ENCODE data around the gene CHID1.

DNA sequence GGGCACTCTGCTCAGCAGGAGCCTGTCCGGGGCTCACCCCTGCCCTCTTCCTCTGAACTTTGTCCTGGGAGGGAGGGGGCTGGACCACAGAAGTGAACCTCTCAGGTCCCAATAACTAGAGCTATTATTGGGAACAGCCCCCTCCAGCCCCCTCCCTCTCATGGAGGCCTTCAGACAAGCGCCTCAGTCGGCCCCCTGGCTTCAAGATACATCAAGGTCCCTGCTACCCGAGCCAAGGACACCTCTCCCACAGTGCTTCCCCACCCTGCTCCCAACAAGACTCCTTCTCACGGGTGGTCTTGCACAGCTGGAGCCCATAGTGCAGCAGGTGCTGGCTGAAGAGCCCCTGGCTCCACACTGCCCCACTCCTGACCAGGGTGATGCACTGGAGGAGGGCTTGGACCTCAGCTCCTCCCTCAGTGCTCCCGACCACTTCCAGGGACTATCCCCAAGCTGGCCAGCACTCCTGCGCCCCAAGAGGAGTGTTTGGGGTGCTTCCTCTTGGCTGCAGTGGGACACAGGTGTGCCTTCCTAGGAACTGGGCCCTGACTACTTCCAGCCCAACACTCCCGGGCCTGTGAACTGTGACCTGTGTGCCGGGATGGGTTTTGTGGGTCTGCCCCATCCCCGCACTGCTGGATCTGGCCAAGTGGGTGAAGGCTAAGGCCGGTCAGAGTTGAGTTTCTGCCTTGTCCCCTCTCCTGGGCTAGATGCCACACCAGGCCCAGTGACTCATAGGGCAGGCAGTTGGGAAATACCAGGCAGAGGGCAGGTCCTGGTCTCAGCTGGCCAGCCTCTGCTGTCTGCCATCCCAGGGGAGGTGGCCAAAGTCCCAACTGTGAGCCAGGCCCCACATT is 89.7 kb downstream of the CHID1 start:
- TF ChIP-seq, protein P1, sequence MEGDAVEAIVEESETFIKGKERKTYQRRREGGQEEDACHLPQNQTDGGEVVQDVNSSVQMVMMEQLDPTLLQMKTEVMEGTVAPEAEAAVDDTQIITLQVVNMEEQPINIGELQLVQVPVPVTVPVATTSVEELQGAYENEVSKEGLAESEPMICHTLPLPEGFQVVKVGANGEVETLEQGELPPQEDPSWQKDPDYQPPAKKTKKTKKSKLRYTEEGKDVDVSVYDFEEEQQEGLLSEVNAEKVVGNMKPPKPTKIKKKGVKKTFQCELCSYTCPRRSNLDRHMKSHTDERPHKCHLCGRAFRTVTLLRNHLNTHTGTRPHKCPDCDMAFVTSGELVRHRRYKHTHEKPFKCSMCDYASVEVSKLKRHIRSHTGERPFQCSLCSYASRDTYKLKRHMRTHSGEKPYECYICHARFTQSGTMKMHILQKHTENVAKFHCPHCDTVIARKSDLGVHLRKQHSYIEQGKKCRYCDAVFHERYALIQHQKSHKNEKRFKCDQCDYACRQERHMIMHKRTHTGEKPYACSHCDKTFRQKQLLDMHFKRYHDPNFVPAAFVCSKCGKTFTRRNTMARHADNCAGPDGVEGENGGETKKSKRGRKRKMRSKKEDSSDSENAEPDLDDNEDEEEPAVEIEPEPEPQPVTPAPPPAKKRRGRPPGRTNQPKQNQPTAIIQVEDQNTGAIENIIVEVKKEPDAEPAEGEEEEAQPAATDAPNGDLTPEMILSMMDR (IDR thresholded peaks at IDR 0.05): no peak
- peak in 1 of 2 donors; percentile 86 for TF ChIP-seq EP300 (IDR thresholded peaks at IDR 0.05)

Data from tibial nerve (tissue), 4 donors.